ENCODE data around the gene MPL.

GRCh38 chr1:43307458-43308158 is 30.0 kb upstream of the MPL start:
- TF ChIP-seq CTCF (IDR thresholded peaks at IDR 0.05 in 4 of 5, conservative IDR thresholded peaks at IDR 0.05 in 1 of 5) (no peak), POLR2A (IDR thresholded peaks at IDR 0.05) (no peak)

Measured in gastrocnemius medialis (tissue), 4 donors.